ENCODE results near the gene ABLIM3.

DNA sequence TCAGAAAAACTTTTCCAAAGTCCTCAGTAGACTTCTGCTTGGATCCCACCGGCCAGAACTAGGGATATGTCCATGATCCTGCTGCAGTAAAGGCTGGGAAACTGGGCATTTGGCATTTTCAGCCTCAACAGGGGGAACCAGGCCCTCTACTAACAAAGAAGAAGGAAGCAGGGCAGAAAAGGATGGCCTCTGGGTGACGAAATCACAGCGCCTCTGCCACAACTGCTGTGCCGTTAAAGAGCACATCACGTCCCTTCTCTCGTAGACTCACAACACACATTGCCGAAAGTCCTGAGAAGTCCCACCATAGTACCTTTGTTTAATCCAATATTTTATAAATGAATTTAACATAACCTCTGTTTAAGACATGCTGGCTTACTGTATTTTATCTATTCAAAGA is 120.0 kb downstream of the ABLIM3 start:
- TF ChIP-seq ZNF274 (IDR thresholded peaks at IDR 0.05; ENCODE audit: low read depth, low read length): no peak
- no peak for TF ChIP-seq YY1 (IDR thresholded peaks at IDR 0.05; ENCODE audit: insufficient read depth, insufficient read length)
- TF ChIP-seq SUZ12 (IDR thresholded peaks at IDR 0.05; ENCODE audit: extremely low read depth, insufficient read depth, insufficient read length): no peak
